ENCODE measurements around the gene BAMBI.

The BAMBI gene

DNA sequence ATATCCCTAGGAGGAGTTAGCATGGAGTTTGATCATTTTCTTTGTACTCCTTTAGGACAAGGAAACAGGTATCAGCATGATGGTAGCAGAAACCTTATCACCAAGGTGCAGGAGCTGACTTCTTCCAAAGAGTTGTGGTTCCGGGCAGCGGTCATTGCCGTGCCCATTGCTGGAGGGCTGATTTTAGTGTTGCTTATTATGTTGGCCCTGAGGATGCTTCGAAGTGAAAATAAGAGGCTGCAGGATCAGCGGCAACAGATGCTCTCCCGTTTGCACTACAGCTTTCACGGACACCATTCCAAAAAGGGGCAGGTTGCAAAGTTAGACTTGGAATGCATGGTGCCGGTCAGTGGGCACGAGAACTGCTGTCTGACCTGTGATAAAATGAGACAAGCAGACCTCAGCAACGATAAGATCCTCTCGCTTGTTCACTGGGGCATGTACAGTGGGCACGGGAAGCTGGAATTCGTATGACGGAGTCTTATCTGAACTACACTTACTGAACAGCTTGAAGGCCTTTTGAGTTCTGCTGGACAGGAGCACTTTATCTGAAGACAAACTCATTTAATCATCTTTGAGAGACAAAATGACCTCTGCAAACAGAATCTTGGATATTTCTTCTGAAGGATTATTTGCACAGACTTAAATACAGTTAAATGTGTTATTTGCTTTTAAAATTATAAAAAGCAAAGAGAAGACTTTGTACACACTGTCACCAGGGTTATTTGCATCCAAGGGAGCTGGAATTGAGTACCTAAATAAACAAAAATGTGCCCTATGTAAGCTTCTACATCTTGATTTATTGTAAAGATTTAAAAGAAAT lies 4.8 kb downstream of the BAMBI start:
- H3K4me3 ChIP-seq (replicated peaks; ENCODE audit: low read depth, low read length) = peak overlapping the region; percentile 4
- TF ChIP-seq, protein P1, sequence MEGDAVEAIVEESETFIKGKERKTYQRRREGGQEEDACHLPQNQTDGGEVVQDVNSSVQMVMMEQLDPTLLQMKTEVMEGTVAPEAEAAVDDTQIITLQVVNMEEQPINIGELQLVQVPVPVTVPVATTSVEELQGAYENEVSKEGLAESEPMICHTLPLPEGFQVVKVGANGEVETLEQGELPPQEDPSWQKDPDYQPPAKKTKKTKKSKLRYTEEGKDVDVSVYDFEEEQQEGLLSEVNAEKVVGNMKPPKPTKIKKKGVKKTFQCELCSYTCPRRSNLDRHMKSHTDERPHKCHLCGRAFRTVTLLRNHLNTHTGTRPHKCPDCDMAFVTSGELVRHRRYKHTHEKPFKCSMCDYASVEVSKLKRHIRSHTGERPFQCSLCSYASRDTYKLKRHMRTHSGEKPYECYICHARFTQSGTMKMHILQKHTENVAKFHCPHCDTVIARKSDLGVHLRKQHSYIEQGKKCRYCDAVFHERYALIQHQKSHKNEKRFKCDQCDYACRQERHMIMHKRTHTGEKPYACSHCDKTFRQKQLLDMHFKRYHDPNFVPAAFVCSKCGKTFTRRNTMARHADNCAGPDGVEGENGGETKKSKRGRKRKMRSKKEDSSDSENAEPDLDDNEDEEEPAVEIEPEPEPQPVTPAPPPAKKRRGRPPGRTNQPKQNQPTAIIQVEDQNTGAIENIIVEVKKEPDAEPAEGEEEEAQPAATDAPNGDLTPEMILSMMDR (IDR thresholded peaks at IDR 0.05; ENCODE audit: low read length, missing control alignments) = no peak
- DNase-seq (ENCODE audit: low read depth) = no peak

DNA sequence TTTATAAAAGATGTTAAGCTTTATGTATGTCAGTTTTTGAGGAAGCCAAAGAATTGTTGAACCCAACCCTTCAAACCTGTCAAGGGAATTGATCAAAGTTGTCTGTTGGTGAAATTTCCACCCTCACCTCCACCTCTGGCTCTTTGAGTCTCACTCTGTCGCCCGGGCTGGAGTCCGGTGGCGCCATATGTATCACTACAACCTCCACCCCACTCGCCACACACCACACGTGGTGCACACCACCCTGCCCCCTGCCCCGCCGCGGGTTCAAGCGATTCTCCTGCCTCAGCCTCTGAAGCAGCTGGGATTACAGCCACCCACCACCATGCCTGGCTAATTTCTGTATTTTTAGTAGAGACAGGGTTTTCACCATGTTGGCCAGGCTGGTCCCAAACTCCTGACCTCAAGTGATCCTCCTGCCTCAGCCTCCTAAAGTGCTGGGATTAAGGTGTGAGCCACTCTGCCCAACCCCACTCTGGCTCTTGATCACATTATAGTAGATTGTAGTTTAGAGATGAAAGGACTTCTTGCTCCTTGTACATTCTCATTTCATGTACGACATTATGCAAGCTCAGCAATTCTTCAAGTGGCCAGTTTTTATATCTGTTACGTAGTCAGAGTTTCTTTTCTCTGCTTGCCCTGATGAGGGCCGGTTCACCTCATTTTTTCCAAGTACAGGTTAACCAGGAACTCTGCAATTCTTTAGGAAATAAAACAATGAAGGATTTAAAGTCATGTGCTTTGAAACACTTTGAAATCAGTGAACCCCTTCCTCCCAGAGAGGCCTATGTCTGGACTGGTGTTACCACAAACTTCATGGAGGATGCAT lies 7.0 kb downstream of the BAMBI start:
- DNase-seq (ENCODE audit: low read depth) = no peak
- TF ChIP-seq, protein P1 (IDR thresholded peaks at IDR 0.05; ENCODE audit: low read length, missing control alignments) = no peak
- H3K4me3 ChIP-seq (replicated peaks; ENCODE audit: low read depth, low read length) = no peak overlapping the region

DNA sequence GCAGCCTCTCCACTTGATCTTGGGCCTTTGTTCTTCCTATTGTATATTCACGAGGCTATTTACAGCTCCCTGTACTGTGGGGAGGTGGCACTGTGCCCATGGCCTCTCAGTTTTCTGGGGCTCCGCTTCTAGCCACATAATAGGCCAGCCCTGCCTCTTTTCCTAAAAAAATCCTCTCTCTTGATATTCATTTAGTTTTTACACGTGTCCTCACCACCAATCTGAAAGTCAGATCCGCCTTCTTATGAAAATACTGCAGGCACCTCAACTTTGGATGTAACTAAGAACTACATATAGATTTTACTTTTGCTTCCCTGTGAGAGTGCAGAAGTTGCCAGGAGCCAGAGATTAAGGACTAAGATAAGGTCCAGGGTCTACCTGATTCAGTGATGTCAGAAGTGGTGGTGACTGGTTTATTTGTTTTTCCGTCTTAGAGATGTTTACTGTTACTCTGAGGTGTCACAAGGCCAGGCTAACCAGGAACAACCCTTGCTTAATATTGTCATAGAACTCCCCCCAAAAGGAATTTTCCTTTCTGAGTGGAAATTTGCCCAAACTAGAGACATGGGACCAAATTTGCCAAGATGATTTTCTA lies 7.8 kb downstream of the BAMBI start:
- DNase-seq (ENCODE audit: low read depth) = no peak
- no peak overlapping the region for H3K4me3 ChIP-seq (replicated peaks; ENCODE audit: low read depth, low read length)
- TF ChIP-seq, protein P1 (IDR thresholded peaks at IDR 0.05; ENCODE audit: low read length, missing control alignments) = no peak

DNA sequence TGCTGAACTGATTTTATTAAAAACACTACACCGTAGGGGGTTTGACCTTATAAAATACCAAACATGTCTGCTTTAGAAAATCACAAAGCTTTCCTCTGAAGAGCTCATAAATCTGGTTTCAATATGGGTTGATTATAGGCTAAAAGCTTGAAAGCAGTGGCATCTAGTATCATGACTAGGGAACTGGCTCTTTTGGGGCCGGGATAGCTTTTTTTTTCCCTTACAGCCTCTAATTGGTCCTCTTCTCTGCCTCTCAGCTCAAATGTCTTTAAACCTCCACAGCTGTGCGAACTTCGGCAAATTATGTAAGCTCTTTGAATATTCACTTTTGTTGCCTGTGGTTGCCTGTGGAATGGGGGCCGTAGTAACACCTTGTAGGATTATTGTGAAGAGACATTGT lies 8.4 kb downstream of the BAMBI start:
- TF ChIP-seq, protein P1 (IDR thresholded peaks at IDR 0.05; ENCODE audit: low read length, missing control alignments) = no peak
- no peak for DNase-seq (ENCODE audit: low read depth)
- H3K4me3 ChIP-seq (replicated peaks; ENCODE audit: low read depth, low read length) = no peak overlapping the region

DNA sequence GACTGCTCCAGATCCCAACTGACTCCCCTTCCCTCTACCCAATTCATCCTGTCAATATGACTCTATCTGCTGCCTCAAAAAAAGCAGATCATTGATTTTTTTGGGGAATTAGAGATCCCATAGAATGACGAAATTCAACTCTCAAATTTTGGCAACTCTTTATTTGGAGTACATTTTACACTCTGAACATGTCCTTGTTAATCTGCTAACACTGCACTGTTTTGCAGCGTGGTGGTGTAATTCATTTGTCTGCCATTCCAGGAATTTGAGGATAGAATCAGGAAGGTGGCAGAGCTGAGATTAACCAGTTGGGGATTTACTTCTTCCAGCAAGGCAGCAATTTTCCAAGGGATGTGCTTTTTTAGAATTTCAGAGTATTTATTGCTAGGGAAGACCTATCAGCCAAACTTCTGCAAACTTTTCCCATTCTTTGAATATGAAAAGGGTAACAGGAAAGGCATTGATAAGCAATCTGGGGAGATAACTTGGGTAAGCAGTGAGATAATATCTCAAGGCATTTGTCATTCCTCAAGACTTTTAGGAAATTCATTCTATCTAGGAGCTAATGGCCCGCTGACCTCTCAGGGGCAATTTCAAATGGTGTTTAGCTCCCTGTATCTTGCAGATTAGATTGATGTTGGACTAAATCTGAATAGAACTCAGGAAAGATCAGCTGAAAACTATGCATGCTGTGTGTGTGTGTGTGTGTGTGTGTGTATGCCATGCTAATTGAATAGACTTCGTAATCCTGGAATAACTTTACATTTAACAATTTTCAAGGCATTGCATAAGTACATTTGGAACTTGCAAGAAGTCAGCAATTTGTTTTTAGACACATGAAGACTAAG lies 9.7 kb downstream of the BAMBI start:
- peak; percentile 44 for DNase-seq (ENCODE audit: low read depth)
- TF ChIP-seq, protein P1 (IDR thresholded peaks at IDR 0.05; ENCODE audit: low read length, missing control alignments) = no peak
- no peak overlapping the region for H3K4me3 ChIP-seq (replicated peaks; ENCODE audit: low read depth, low read length)

DNA sequence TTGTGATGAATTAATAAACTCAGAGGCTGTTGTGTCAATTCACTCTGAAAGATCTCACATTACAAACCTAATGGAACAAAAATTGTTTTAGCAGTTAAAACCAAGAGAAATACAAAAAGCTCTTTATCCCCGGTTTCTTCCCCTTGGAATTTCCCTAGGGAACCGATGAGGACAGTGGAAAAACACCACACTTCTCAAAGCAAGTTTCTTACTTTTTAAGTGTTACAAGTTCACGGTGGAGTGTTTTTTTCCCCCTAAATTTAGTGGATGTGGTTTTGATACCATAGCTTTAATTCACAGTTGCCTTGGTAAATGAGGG lies 10.3 kb downstream of the BAMBI start:
- TF ChIP-seq, protein P1 (IDR thresholded peaks at IDR 0.05; ENCODE audit: low read length, missing control alignments) = no peak
- no peak overlapping the region for H3K4me3 ChIP-seq (replicated peaks; ENCODE audit: low read depth, low read length)
- DNase-seq (ENCODE audit: low read depth) = no peak
